Body of pancreas (tissue), 4 donors: ENCODE results near the gene GALNT8. TPM values are rescaled to one million over a fixed set of nuclear protein-coding genes. Genes with fewer than 3 reads are reported as not detected.
"Not testable (repeated sequence)": the region's sequence is repeated elsewhere in the genome, so short reads cannot be mapped to it uniquely, and the experiment has no call there.

Experiments used
- ATAC-seq: fragments of 150-250 bp; one replicate; pipeline ENCODE4 v1.9.1; 2016
- DNase-seq, 4 donors: peaks; one replicate each; pipeline ENCODE4 v3.0.0-alpha.2; 2019
- H3K27ac ChIP-seq, 4 donors: fragments of 200-600 bp; sonication (generic); 1 replicate in 3 of 4; 2 replicates in 1 of 4; pipeline versions ENCODE4 v1.5.1 to v1.6.1; 2016 to 2019; ENCODE audit warnings: mild to moderate bottlenecking in 1 of 4, mixed read lengths in 1 of 4, moderate library complexity in 1 of 4
- H3K27me3 ChIP-seq, 2 donors: fragments of 200-600 bp; sonication (generic); one replicate each; pipeline ENCODE4 v1.6.0; 2016; ENCODE audit warnings: mild to moderate bottlenecking in 1 of 2
- H3K36me3 ChIP-seq, 2 donors: fragments of 200-600 bp; sonication (generic); replicated peaks in 1 of 2; 2 replicates each; pipeline ENCODE4 v1.5.1; 2016; ENCODE audit warnings: low read depth in 2 of 2; ENCODE audit not compliant: insufficient read depth in 1 of 2
- H3K4me1 ChIP-seq: fragments of 200-600 bp; sonication (generic); one replicate; pipeline ENCODE4 v1.6.0; 2016
- H3K4me3 ChIP-seq, 2 donors: fragments of 200-600 bp; sonication (generic); 1 replicate in 1 of 2; 2 replicates in 1 of 2; pipeline ENCODE4 v1.5.1; 2016 to 2019
- H3K9me3 ChIP-seq, 3 donors: fragments of 200-600 bp; sonication (generic); 1 replicate in 2 of 3; 2 replicates in 1 of 3; pipeline ENCODE4 v1.5.1; 2016
- POLR2A ChIP-seq, 3 donors: fragments of 450-650 bp; IDR thresholded peaks; one replicate each; pipeline ENCODE4 v1.6.1; 2016; ENCODE audit warnings: antibody characterized with exemption in 3 of 3, mild to moderate bottlenecking in 2 of 3
- WGBS, 2 donors: methylation state at CpG; one replicate each; pipeline ENCODE4 v1.1.5; 2017; 5-methylcytosine and 5-hydroxymethylcytosine counted together
- intact Hi-C: fragments of 100-400 bp; cut with DNase I; formaldehyde crosslinking; loops from one replicate; pipeline ENCODE4 v1.15.1; 2023
- total RNA-seq, 2 donors: library from RNA; depleted of rRNA; stranded (reverse); fragments of >200 nt; gene quantifications; one replicate each; pipeline ENCODE4 v1.1.0, GENCODE V29; 2016
- TF ChIP-seq, protein P1 (sequence below), 7 experiments: fragments of 450-650 bp in 4 of 7; fragments of 200-600 bp in 3 of 7; sonication (generic) in 3 of 7; IDR thresholded peaks; one replicate each; pipeline ENCODE4 v1.5.1; 2016 to 2019; ENCODE audit warnings: antibody characterized with exemption in 7 of 7

Gene GALNT8
- total RNA-seq, 2 donors from 2014 or later: 0.52 to 1.3 TPM

DNA sequence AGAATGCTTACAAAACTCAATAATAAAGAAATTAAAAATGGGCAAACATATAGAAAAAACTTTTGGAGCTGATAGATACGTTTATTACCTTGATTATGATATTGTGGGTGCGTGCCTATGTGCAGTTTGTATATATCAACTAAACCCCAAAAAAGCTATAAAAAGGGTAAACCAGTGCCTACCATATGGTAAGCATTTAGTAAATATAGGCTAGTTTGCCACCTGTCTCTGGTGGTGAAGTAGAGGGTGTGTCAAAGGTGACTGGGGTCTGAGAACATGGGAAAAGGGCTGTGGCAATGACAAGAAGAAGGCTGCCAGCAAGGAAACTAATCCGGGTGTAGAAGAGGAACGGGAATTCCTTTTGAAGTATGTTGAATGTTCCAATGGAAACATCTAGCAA, 18.3 kb downstream of the GALNT8 start:
- DNase-seq: no peak
- Histone ChIP-seq H3K27me3 (peaks cover 0 to 7% of the 10 kb centered on the region in 2 donors), H3K27ac (no peak overlapping the region), H3K4me1 (no peaks in the 10 kb centered on the region), H3K36me3 (no peaks in the 10 kb centered on the region), H3K4me3 (no peak overlapping the region), H3K9me3 (no peaks in the 10 kb centered on the region)
- intact Hi-C loops: no loop called here
- no peak for TF ChIP-seq POLR2A (IDR thresholded peaks at IDR 0.05)
- TF ChIP-seq, protein P1, sequence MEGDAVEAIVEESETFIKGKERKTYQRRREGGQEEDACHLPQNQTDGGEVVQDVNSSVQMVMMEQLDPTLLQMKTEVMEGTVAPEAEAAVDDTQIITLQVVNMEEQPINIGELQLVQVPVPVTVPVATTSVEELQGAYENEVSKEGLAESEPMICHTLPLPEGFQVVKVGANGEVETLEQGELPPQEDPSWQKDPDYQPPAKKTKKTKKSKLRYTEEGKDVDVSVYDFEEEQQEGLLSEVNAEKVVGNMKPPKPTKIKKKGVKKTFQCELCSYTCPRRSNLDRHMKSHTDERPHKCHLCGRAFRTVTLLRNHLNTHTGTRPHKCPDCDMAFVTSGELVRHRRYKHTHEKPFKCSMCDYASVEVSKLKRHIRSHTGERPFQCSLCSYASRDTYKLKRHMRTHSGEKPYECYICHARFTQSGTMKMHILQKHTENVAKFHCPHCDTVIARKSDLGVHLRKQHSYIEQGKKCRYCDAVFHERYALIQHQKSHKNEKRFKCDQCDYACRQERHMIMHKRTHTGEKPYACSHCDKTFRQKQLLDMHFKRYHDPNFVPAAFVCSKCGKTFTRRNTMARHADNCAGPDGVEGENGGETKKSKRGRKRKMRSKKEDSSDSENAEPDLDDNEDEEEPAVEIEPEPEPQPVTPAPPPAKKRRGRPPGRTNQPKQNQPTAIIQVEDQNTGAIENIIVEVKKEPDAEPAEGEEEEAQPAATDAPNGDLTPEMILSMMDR (IDR thresholded peaks at IDR 0.05): no peak
- ATAC-seq: no peak
- WGBS, 2 donors: 61 to 74% methylated on average over 4 of the region's 4 CpGs

DNA sequence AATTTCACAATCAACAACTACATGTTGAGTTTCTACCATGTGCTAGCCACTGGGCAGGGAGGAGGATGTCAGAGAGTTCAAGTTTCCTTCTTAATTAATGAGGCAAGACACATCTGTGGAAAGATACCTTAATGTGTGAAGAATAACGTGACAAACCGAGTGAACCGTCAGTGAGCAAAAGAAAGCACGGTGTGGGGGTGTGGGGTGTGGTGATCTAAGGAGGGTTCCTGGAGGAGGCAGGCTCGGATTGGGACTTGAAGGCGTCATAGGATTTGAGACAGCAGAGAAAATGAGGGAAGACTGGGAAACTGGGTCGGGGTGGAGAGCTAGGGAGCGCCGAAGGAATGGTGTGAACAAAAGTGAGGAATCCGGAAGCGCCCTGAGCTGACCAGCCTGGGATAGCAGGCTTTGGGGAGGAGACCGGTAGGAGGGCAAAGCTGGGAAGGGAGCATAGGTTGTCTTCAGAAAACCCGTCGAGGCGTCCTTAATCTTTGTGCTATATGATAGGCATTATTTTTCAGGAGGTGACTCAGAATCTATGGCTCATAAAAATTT, 22.3 kb downstream of the GALNT8 start:
- Histone ChIP-seq H3K4me1 (no peaks in the 10 kb centered on the region), H3K36me3 (no peaks in the 10 kb centered on the region), H3K9me3 (no peaks in the 10 kb centered on the region), H3K4me3 (no peak overlapping the region), H3K27ac (no peak overlapping the region), H3K27me3 (peaks cover 0 to 3% of the 10 kb centered on the region in 2 donors)
- TF ChIP-seq POLR2A (IDR thresholded peaks at IDR 0.05): no peak
- TF ChIP-seq, protein P1 (IDR thresholded peaks at IDR 0.05): no peak
- WGBS, 2 donors: 65 to 69% methylated on average over 15 of the region's 15 CpGs
- DNase-seq: no peak
- no peak for ATAC-seq
- intact Hi-C loops: no loop called here

DNA sequence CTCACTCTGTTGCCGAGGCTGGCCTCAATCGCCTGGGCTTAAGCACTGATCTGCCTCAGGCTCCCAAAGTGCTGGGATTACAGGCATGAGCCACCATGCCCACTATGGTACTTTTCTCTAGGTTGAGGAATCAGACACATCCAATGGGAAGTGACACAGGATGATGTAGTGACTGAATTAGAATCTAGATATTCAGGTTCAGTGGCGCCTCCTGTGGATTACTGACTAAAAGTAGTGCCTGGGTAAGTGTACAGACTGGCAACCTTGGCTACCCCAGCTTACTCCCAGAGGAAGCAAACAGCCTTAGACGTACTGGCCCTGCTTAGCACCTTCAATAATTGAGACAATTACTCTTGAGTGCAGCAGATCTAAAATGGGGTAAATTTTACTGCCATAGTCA, 22.8 kb downstream of the GALNT8 start:
- TF ChIP-seq POLR2A (IDR thresholded peaks at IDR 0.05): no peak
- TF ChIP-seq, protein P1 (IDR thresholded peaks at IDR 0.05): no peak
- intact Hi-C loops: no loop called here
- no peak overlapping the region for H3K4me3 ChIP-seq
- ATAC-seq (no peak), DNase-seq (no peak)
- WGBS, 2 donors: 70 to 79% methylated on average over 4 of the region's 4 CpGs
- no peaks in the 10 kb centered on the region for H3K27me3 ChIP-seq
- no peaks in the 10 kb centered on the region for H3K9me3 ChIP-seq
- H3K4me1 ChIP-seq: no peaks in the 10 kb centered on the region
- H3K36me3 ChIP-seq: no peaks in the 10 kb centered on the region
- H3K27ac ChIP-seq: no peak overlapping the region

DNA sequence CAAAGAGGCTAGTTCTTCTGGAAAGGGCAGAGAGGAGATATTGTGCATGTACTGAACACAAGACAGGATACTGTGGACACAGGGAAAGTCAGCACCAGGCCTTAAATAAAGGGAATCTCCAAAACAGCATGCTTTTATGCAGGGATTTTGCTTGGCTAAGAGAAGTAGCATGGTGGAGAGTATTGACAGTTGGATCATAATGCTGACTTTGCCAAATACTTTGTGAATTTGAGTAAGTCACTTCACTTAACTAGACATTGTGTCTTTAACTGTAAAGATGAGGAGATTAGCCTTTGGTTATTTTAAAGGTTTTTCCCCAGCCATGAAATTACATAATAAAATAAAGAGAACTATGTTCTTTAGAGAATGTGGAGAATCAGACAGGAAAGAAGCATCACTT, 24.5 kb downstream of the GALNT8 start:
- Histone ChIP-seq H3K4me1 (no peaks in the 10 kb centered on the region), H3K9me3 (no peaks in the 10 kb centered on the region), H3K4me3 (no peak overlapping the region), H3K36me3 (no peaks in the 10 kb centered on the region), H3K27ac (no peak overlapping the region), H3K27me3 (no peaks in the 10 kb centered on the region)
- no peak for ATAC-seq
- no peak for DNase-seq
- intact Hi-C loops: no loop called here
- no peak for TF ChIP-seq POLR2A (IDR thresholded peaks at IDR 0.05)
- TF ChIP-seq, protein P1 (IDR thresholded peaks at IDR 0.05): no peak

DNA sequence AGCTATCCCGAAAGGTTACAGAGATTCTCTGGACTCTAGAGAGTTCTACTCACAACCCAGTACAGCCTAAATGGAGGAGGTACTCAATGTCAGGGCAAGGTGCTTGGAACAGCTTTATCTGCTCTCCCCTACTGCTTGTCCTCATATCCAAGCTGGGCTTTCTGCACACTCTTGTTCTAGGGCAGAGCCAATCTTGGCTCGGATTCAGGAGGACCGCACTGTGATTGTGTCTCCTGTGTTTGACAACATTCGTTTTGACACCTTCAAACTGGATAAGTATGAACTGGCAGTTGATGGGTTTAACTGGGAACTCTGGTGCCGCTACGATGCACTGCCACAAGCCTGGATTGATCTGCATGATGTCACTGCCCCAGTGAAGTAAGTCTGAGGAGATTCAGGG, 25.0 kb downstream of the GALNT8 start:
- ATAC-seq (no peak), DNase-seq (no peak)
- no peak overlapping the region for H3K27ac ChIP-seq
- H3K4me3 ChIP-seq: no peak overlapping the region
- WGBS, 2 donors: 75 to 83% methylated on average over 6 of the region's 6 CpGs
- intact Hi-C loops: no loop called here
- H3K27me3 ChIP-seq: no peaks in the 10 kb centered on the region
- no peaks in the 10 kb centered on the region for H3K4me1 ChIP-seq
- H3K36me3 ChIP-seq: no peaks in the 10 kb centered on the region
- H3K9me3 ChIP-seq: no peaks in the 10 kb centered on the region
- TF ChIP-seq, protein P1 (IDR thresholded peaks at IDR 0.05): no peak

DNA sequence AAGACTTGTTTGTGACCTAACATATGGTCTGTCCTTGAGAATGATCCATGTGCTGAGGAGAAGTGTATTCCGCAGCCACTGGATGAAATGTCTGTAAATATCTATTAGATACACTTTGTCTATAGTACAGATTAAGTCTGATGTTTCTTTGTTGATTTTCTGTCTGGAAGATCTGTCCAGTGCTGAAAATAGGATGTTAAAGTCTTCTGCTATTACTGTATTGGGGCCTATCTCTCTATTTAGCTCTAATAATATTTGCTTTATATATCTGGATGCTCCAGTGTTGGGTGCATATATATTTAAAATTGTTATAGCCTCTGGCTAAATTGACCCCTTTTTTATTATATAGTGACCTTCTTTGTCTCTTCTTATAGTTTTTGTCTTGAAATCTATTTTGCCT, 31.5 kb downstream of the GALNT8 start:
- ATAC-seq: not testable (repeated sequence)

More for the DNA sequence above, 31.5 kb downstream of the GALNT8 start:
- H3K36me3 ChIP-seq, H3K9me3 ChIP-seq, intact Hi-C loops, H3K27me3 ChIP-seq, H3K4me3 ChIP-seq, H3K27ac ChIP-seq, H3K4me1 ChIP-seq, DNase-seq: not testable (repeated sequence)
- WGBS, 2 donors: 89 to 95% methylated on average over 1 of the region's 1 CpG
